Measurements from ENCODE around the gene BCR. TPM values are rescaled to one million over a fixed set of nuclear protein-coding genes. Genes with fewer than 3 reads are reported as not detected.

Gene BCR
- total RNA-seq, 2 experiments from 2014 or later = 30.4 to 32.0 TPM

GRCh38 chr22:23217171-23218052 is 37.1 kb downstream of the BCR start:
- no peak for TF ChIP-seq CTCF (IDR thresholded peaks at IDR 0.05)
- peaks cover 2% of the 10 kb centered on the region for H3K36me3 Mint-ChIP-seq (ENCODE audit: low read depth)
- H3K27me3 Mint-ChIP-seq = no peaks in the 10 kb centered on the region
- CTCF ChIA-PET = no interaction called here
- H3K4me3 Mint-ChIP-seq = peak overlapping the region; percentile 66
- intact Hi-C loops (cut with micrococcal nuclease) = loop anchor here (2.0 kb wide), 1 partner anchor 35 kb away; no protein-coding TSS in a partner anchor
- ATAC-seq (no peak), DNase-seq (no peak)
- peak overlapping the region; percentile 95 for H3K27ac Mint-ChIP-seq
- POLR2A ChIA-PET = interaction anchor here (0.9 to 2.2 kb wide), 6 partner anchors 11 to 35 kb away, joined by 3 to 12 read pairs (median 4); no protein-coding TSS in a partner anchor
- no peaks in the 10 kb centered on the region for H3K9me3 Mint-ChIP-seq
- peaks cover 83% of the 10 kb centered on the region for H3K4me1 Mint-ChIP-seq (ENCODE audit: low read depth)

GRCh38 chr22:23218053-23218866 is 38.0 kb downstream of the BCR start:
- Mint-ChIP-seq H3K27me3 (no peaks in the 10 kb centered on the region), H3K36me3 (ENCODE audit: low read depth) (peaks cover 2% of the 10 kb centered on the region), H3K4me3 (peak overlapping the region; percentile 47), H3K9me3 (no peaks in the 10 kb centered on the region), H3K27ac (peak overlapping the region; percentile 63), H3K4me1 (ENCODE audit: low read depth) (peaks cover 91% of the 10 kb centered on the region)
- intact Hi-C loops (cut with micrococcal nuclease) = no loop called here
- ChIA-PET CTCF (interaction anchor here (0.9 kb wide), 1 partner anchor 9 kb away, joined by 4 read pairs; no protein-coding TSS in a partner anchor), POLR2A (interaction anchor here (0.9 to 1.9 kb wide), 6 partner anchors 11 to 34 kb away, joined by 3 to 7 read pairs (median 4); no protein-coding TSS in a partner anchor)
- ATAC-seq (no peak), DNase-seq (no peak)
- no peak for TF ChIP-seq CTCF (IDR thresholded peaks at IDR 0.05)

- peak; percentile 40 for DNase-seq
- H3K4me3 Mint-ChIP-seq = peak overlapping the region; percentile 47
- ATAC-seq = no peak
- peaks cover 2% of the 10 kb centered on the region for H3K36me3 Mint-ChIP-seq (ENCODE audit: low read depth)
- peaks cover 95% of the 10 kb centered on the region for H3K4me1 Mint-ChIP-seq (ENCODE audit: low read depth)
- H3K27me3 Mint-ChIP-seq = no peaks in the 10 kb centered on the region
- POLR2A ChIA-PET = interaction anchor here (0.9 to 1.9 kb wide), 6 partner anchors 10 to 35 kb away, joined by 3 to 7 read pairs (median 4); no protein-coding TSS in a partner anchor
- intact Hi-C loops (cut with micrococcal nuclease) = no loop called here
- TF ChIP-seq CTCF (IDR thresholded peaks at IDR 0.05) = no peak
- CTCF ChIA-PET = interaction anchor here (0.9 to 1.3 kb wide), 2 partner anchors 10 to 13 kb away, joined by 4 read pairs; no protein-coding TSS in a partner anchor
- H3K27ac Mint-ChIP-seq = peak overlapping the region; percentile 63
- no peaks in the 10 kb centered on the region for H3K9me3 Mint-ChIP-seq
These were observed 38.5 kb downstream of the BCR start for GRCh38 chr22:23218867-23219251.

GRCh38 chr22:23219317-23219716 is 39.0 kb downstream of the BCR start:
- ChIA-PET CTCF (interaction anchor here (1.1 to 1.9 kb wide), 3 partner anchors 13 to 62 kb away, joined by 3 to 5 read pairs (median 4); no protein-coding TSS in a partner anchor), POLR2A (interaction anchor here (1.0 to 1.9 kb wide), 4 partner anchors 10 to 24 kb away, joined by 3 to 7 read pairs (median 4); no protein-coding TSS in a partner anchor)
- Mint-ChIP-seq H3K9me3 (no peaks in the 10 kb centered on the region), H3K27me3 (no peaks in the 10 kb centered on the region), H3K27ac (peak overlapping the region; percentile 78), H3K4me1 (ENCODE audit: low read depth) (peaks cover 95% of the 10 kb centered on the region), H3K36me3 (ENCODE audit: low read depth) (peaks cover 2% of the 10 kb centered on the region), H3K4me3 (peak overlapping the region; percentile 47)
- DNase-seq (no peak), ATAC-seq (peak; percentile 8)
- no peak for TF ChIP-seq CTCF (IDR thresholded peaks at IDR 0.05)
- intact Hi-C loops (cut with micrococcal nuclease) = no loop called here

All from activated CD8-positive, alpha-beta T cell treated with anti-CD3 and anti-CD28 coated beads for 36 hours (primary cell).